ENCODE data around the gene XPO1. TPM values are rescaled to one million over a fixed set of nuclear protein-coding genes. Genes with fewer than 3 reads are reported as not detected.
"Not testable (repeated sequence)": the region's sequence is repeated elsewhere in the genome, so short reads cannot be mapped to it uniquely, and the experiment has no call there.

Gene XPO1
- total and polyA plus RNA-seq, 2 experiments from 2014 or later = 115 to 485 TPM

DNA sequence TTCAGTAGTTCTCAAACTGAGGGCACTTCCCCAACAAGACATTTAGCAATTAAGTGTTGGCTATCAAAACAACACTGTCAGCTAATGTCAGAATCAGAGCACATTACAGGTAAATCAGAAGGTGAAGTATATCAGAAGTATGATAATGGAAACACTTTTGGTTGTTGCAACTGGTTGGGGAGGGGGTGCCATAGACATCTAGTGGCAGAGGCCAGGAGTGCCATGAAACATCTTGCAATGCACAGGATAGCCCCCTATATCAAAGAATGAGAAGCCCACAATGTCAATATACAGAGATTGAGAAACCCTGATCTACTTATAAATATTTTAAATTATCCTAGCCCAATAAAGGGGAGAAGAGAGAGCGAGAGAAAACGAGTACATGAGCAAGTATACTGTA, 4.9 kb upstream of the XPO1 start:
- no peak for DNase-seq (ENCODE audit: low spot score)
- no peak overlapping the region for H3K4me2 ChIP-seq
- H4K20me1 ChIP-seq (replicated peaks; ENCODE audit: insufficient read depth) = no peaks in the 10 kb centered on the region
- H3K4me3 ChIP-seq = no peak overlapping the region
- H3F3A ChIP-seq (replicated peaks; ENCODE audit: low read depth) = peaks cover 7% of the 10 kb centered on the region
- H3K4me3 Mint-ChIP-seq = no peak overlapping the region
- peaks cover 12% of the 10 kb centered on the region; the same call in 2 of the 3 replicates for H3K4me1 Mint-ChIP-seq
- ATAC-seq = no peak
- TF ChIP-seq, protein P1, sequence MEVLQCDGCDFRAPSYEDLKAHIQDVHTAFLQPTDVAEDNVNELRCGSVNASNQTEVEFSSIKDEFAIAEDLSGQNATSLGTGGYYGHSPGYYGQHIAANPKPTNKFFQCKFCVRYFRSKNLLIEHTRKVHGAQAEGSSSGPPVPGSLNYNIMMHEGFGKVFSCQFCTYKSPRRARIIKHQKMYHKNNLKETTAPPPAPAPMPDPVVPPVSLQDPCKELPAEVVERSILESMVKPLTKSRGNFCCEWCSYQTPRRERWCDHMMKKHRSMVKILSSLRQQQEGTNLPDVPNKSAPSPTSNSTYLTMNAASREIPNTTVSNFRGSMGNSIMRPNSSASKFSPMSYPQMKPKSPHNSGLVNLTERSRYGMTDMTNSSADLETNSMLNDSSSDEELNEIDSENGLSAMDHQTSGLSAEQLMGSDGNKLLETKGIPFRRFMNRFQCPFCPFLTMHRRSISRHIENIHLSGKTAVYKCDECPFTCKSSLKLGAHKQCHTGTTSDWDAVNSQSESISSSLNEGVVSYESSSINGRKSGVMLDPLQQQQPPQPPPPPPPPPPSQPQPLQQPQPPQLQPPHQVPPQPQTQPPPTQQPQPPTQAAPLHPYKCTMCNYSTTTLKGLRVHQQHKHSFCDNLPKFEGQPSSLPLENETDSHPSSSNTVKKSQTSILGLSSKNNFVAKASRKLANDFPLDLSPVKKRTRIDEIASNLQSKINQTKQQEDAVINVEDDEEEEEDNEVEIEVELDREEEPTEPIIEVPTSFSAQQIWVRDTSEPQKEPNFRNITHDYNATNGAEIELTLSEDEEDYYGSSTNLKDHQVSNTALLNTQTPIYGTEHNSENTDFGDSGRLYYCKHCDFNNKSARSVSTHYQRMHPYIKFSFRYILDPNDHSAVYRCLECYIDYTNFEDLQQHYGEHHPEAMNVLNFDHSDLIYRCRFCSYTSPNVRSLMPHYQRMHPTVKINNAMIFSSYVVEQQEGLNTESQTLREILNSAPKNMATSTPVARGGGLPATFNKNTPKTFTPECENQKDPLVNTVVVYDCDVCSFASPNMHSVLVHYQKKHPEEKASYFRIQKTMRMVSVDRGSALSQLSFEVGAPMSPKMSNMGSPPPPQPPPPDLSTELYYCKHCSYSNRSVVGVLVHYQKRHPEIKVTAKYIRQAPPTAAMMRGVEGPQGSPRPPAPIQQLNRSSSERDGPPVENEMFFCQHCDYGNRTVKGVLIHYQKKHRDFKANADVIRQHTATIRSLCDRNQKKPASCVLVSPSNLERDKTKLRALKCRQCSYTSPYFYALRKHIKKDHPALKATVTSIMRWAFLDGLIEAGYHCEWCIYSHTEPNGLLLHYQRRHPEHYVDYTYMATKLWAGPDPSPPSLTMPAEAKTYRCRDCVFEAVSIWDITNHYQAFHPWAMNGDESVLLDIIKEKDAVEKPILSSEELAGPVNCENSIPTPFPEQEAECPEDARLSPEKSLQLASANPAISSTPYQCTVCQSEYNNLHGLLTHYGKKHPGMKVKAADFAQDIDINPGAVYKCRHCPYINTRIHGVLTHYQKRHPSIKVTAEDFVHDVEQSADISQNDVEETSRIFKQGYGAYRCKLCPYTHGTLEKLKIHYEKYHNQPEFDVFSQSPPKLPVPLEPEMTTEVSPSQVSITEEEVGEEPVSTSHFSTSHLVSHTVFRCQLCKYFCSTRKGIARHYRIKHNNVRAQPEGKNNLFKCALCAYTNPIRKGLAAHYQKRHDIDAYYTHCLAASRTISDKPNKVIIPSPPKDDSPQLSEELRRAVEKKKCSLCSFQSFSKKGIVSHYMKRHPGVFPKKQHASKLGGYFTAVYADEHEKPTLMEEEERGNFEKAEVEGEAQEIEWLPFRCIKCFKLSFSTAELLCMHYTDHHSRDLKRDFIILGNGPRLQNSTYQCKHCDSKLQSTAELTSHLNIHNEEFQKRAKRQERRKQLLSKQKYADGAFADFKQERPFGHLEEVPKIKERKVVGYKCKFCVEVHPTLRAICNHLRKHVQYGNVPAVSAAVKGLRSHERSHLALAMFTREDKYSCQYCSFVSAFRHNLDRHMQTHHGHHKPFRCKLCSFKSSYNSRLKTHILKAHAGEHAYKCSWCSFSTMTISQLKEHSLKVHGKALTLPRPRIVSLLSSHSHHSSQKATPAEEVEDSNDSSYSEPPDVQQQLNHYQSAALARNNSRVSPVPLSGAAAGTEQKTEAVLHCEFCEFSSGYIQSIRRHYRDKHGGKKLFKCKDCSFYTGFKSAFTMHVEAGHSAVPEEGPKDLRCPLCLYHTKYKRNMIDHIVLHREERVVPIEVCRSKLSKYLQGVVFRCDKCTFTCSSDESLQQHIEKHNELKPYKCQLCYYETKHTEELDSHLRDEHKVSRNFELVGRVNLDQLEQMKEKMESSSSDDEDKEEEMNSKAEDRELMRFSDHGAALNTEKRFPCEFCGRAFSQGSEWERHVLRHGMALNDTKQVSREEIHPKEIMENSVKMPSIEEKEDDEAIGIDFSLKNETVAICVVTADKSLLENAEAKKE (CRISPR knock-in tag; IDR thresholded peaks at IDR 0.05) = no peak
- TF ChIP-seq, protein P2, sequence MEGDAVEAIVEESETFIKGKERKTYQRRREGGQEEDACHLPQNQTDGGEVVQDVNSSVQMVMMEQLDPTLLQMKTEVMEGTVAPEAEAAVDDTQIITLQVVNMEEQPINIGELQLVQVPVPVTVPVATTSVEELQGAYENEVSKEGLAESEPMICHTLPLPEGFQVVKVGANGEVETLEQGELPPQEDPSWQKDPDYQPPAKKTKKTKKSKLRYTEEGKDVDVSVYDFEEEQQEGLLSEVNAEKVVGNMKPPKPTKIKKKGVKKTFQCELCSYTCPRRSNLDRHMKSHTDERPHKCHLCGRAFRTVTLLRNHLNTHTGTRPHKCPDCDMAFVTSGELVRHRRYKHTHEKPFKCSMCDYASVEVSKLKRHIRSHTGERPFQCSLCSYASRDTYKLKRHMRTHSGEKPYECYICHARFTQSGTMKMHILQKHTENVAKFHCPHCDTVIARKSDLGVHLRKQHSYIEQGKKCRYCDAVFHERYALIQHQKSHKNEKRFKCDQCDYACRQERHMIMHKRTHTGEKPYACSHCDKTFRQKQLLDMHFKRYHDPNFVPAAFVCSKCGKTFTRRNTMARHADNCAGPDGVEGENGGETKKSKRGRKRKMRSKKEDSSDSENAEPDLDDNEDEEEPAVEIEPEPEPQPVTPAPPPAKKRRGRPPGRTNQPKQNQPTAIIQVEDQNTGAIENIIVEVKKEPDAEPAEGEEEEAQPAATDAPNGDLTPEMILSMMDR (conservative IDR thresholded peaks at IDR 0.05; ENCODE audit: low read depth in 2 of 2) = peak; percentile 36 to 44
- peaks cover 3% of the 10 kb centered on the region; the same call in 2 of the 3 replicates for H3K9me3 Mint-ChIP-seq
- H2AFZ ChIP-seq = 0 out of 2 replicates have a peak overlapping the region, but pooled peaks have one; percentile 21
- no peaks in the 10 kb centered on the region for H3K36me3 ChIP-seq (ENCODE audit: insufficient read depth)
- peaks cover 6% of the 10 kb centered on the region for H3K27me3 Mint-ChIP-seq (ENCODE audit: insufficient read depth, low read depth, poor library complexity)
- H3K9me2 ChIP-seq (ENCODE audit: insufficient read depth) = no peaks in the 10 kb centered on the region
- H3K4me1 ChIP-seq (ENCODE audit: insufficient read depth) = no peaks in the 10 kb centered on the region
- 0 out of 3 replicates have a peak, but pooled peaks cover under 1% of the 10 kb centered on the region for H3K36me3 Mint-ChIP-seq (ENCODE audit: low read depth)
- H3K79me2 ChIP-seq (replicated peaks; ENCODE audit: insufficient read depth) = 0 out of 2 replicates have a peak, but pooled peaks cover 5% of the 10 kb centered on the region
- H3K27ac ChIP-seq (ENCODE audit: low read depth) = no peak overlapping the region
- H3K27ac Mint-ChIP-seq = no peak overlapping the region
- H3K27me3 ChIP-seq (ENCODE audit: insufficient read depth) = no peaks in the 10 kb centered on the region

DNA sequence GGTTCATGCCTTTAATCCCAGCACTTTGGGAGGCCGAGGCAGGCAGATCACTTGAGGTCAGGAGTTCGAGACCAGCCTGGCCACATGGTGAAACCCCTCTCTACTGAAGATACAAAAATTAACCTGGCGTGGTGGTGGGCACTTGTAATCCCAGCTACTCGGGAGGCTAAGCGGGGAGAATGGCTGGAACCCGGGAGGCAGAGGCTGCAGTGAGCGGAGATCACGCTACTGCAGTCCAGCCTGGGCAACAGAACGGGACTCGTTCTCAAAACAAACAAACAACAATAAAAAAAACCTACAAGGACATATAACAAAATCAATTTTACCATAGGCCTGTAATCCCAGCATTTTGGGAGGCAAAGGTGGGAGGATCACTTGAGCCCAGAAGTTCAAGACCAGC, 2.0 kb upstream of the XPO1 start:
- Histone ChIP-seq H2AFZ (peak overlapping the region; percentile 52; the same call in 1 of the 2 replicates), H4K20me1 (replicated peaks; ENCODE audit: insufficient read depth) (peaks cover 12% of the 10 kb centered on the region), H3F3A (replicated peaks; ENCODE audit: low read depth) (peaks cover 11% of the 10 kb centered on the region), H3K27ac (ENCODE audit: low read depth) (0 out of 2 replicates have a peak overlapping the region, but pooled peaks have one; percentile 99), H3K79me2 (replicated peaks; ENCODE audit: insufficient read depth) (peaks cover 31% of the 10 kb centered on the region)
- Mint-ChIP-seq H3K27me3 (ENCODE audit: insufficient read depth, low read depth, poor library complexity) (peaks cover 19% of the 10 kb centered on the region), H3K36me3 (ENCODE audit: low read depth) (peaks cover 21% of the 10 kb centered on the region), H3K27ac (peak overlapping the region; percentile 59; the same call in 1 of the 2 replicates), H3K9me3 (peaks cover 12% of the 10 kb centered on the region), H3K4me1 (peaks cover 14% of the 10 kb centered on the region; the same call in 2 of the 3 replicates), H3K4me3 (0 out of 3 replicates have a peak overlapping the region, but pooled peaks have one; percentile 17)
- DNase-seq (ENCODE audit: low spot score); ATAC-seq; H3K4me3 ChIP-seq; H3K4me1 ChIP-seq (ENCODE audit: insufficient read depth); H3K36me3 ChIP-seq (ENCODE audit: insufficient read depth); H3K9me2 ChIP-seq (ENCODE audit: insufficient read depth); H3K27me3 ChIP-seq (ENCODE audit: insufficient read depth); H3K4me2 ChIP-seq: not testable (repeated sequence)

Measured in GM23338 (cell line).